ENCODE measurements around the gene MAP3K8. TPM values are rescaled to one million over a fixed set of nuclear protein-coding genes. Genes with fewer than 3 reads are reported as not detected.
A peak's percentile ranks its signal among the peaks of the same experiment; 100 is the strongest.

Gene MAP3K8
- total and polyA plus RNA-seq, 9 of the 15 experiments (the other 6 are each of a cell fraction or from before 2014, with no cell fraction given): 6.9 to 23.6 (median 13.6) TPM

GRCh38 chr10:30391266-30391665 lies 42.7 kb upstream of the MAP3K8 start:
- no peaks in the 10 kb centered on the region for H3K36me3 ChIP-seq (ENCODE audit: control insufficient read depth, insufficient read depth, low read length)
- ATAC-seq (no peak), FAIRE-seq (no peak), DNase-seq (ENCODE audit: extremely low read depth in 1 of 4, low spot score in 3 of 4) (peak in 1 of 4 experiments; percentile 12)
- no peaks in the 10 kb centered on the region for H3K9me1 ChIP-seq (ENCODE audit: control insufficient read depth, insufficient read depth, low read length)
- POLR2A ChIA-PET: no interaction called here
- TF ChIP-seq CBFA2T3 (IDR thresholded peaks at IDR 0.05) (peak; percentile 31; the same call in 1 of the 2 replicates), TARDBP (IDR thresholded peaks at IDR 0.05) (no peak), SETDB1 (IDR thresholded peaks at IDR 0.05; ENCODE audit: low read length) (no peak), ZNF263 (CRISPR knock-in tag; IDR thresholded peaks at IDR 0.05; ENCODE audit: borderline replicate concordance) (no peak)
- CTCF ChIA-PET (ENCODE audit: low intra/inter-chr PET ratio): interaction anchor here (1.1 to 4.1 kb wide), 2 partner anchors 200 to 248 kb away, joined by 3 to 32 read pairs; no protein-coding TSS in a partner anchor
- H3K27ac ChIP-seq (ENCODE audit: extremely low read depth, low read depth, low read length): no peak overlapping the region
- no peaks in the 10 kb centered on the region for H3K79me2 ChIP-seq (ENCODE audit: control insufficient read depth, insufficient read depth, low read length)
- no peaks in the 10 kb centered on the region for H3K9me3 ChIP-seq (replicated peaks; ENCODE audit: control insufficient read depth, insufficient read depth, low read depth, low read length)
- H3K9ac ChIP-seq (ENCODE audit: insufficient read depth in 1 of 2, low read depth in 2 of 2, low read length in 2 of 2): peak overlapping the region in 1 of 2 experiments; percentile 48; a peak in 1 of 4 replicates
- H3K4me3 ChIP-seq: no peak overlapping the region
- H4K20me1 ChIP-seq (replicated peaks; ENCODE audit: control insufficient read depth, insufficient read depth, low read length): no peaks in the 10 kb centered on the region
- no TSS peak for BruUV-seq (replicated peaks)
- no peak overlapping the region for H3K4me2 ChIP-seq (ENCODE audit: insufficient read depth, low read length)
- WGBS (ENCODE audit: insufficient coverage, low coverage, missing lambda C conversion rate): 28% methylated on average over 7 of the region's 7 CpGs
- H3K4me1 ChIP-seq (replicated peaks in 1 of 2; ENCODE audit: control insufficient read depth in 2 of 2, insufficient read depth in 2 of 2, low read length in 2 of 2): peaks cover 4 to 13% of the 10 kb centered on the region in 2 experiments; a peak in 4 of 5 replicates
- in situ Hi-C loops (cut with MboI) (loop anchor here (5.0 to 10.0 kb wide), 2 partner anchors 144 to 191 kb away; no protein-coding TSS in a partner anchor), intact Hi-C loops (cut with micrococcal nuclease) (no loop called here)
- H2AFZ ChIP-seq (ENCODE audit: low read depth, low read length): no peak overlapping the region
- no peaks in the 10 kb centered on the region for H3K27me3 ChIP-seq (ENCODE audit: control insufficient read depth in 2 of 2, insufficient read depth in 2 of 2, low read length in 2 of 2)

- H3K79me2 ChIP-seq (ENCODE audit: control insufficient read depth, insufficient read depth, low read length): no peaks in the 10 kb centered on the region
- peak; percentile 82 to 88 (median 88) for DNase-seq (ENCODE audit: extremely low read depth in 1 of 4, low spot score in 3 of 4)
- ChIA-PET POLR2A (interaction anchor here (1.1 kb wide), 1 partner anchor 194 kb away, joined by 3 read pairs; no protein-coding TSS in a partner anchor), CTCF (ENCODE audit: low intra/inter-chr PET ratio) (interaction anchor here (0.7 to 4.1 kb wide), 4 partner anchors 23 to 247 kb away, joined by 3 to 32 read pairs (median 9); no protein-coding TSS in a partner anchor)
- H4K20me1 ChIP-seq (replicated peaks; ENCODE audit: control insufficient read depth, insufficient read depth, low read length): no peaks in the 10 kb centered on the region
- WGBS (ENCODE audit: insufficient coverage, low coverage, missing lambda C conversion rate): 8% methylated on average over 17 of the region's 17 CpGs
- in situ Hi-C loops (cut with MboI): loop anchor here (5.0 to 10.0 kb wide), 2 partner anchors 142 to 190 kb away; no protein-coding TSS in a partner anchor
- H2AFZ ChIP-seq (ENCODE audit: low read depth, low read length): peak overlapping the region; percentile 74
- H3K27me3 ChIP-seq (ENCODE audit: control insufficient read depth in 2 of 2, insufficient read depth in 2 of 2, low read length in 2 of 2): no peaks in the 10 kb centered on the region
- peak overlapping the region in 1 of 2 experiments; percentile 84; a peak in 2 of 4 replicates for H3K9ac ChIP-seq (ENCODE audit: insufficient read depth in 1 of 2, low read depth in 2 of 2, low read length in 2 of 2)
- H3K9me3 ChIP-seq (replicated peaks; ENCODE audit: control insufficient read depth, insufficient read depth, low read depth, low read length): no peaks in the 10 kb centered on the region
- H3K36me3 ChIP-seq (ENCODE audit: control insufficient read depth, insufficient read depth, low read length): no peaks in the 10 kb centered on the region
- H3K9me1 ChIP-seq (ENCODE audit: control insufficient read depth, insufficient read depth, low read length): no peaks in the 10 kb centered on the region
- H3K4me1 ChIP-seq (replicated peaks in 1 of 2; ENCODE audit: control insufficient read depth in 2 of 2, insufficient read depth in 2 of 2, low read length in 2 of 2): peaks cover 12 to 16% of the 10 kb centered on the region in 2 experiments
- H3K4me2 ChIP-seq (ENCODE audit: insufficient read depth, low read length): peak overlapping the region; percentile 80
- peak; percentile 99 for ATAC-seq
- intact Hi-C loops (cut with micrococcal nuclease): loop anchor here (1.0 kb wide), 2 partner anchors 142 to 199 kb away; no protein-coding TSS in a partner anchor
- no peak overlapping the region for H3K4me3 ChIP-seq
- FAIRE-seq: peak; percentile 73
- BruUV-seq (replicated peaks): no TSS peak
- no peak overlapping the region for H3K27ac ChIP-seq (ENCODE audit: extremely low read depth, low read depth, low read length)
- TF ChIP-seq, protein P1, sequence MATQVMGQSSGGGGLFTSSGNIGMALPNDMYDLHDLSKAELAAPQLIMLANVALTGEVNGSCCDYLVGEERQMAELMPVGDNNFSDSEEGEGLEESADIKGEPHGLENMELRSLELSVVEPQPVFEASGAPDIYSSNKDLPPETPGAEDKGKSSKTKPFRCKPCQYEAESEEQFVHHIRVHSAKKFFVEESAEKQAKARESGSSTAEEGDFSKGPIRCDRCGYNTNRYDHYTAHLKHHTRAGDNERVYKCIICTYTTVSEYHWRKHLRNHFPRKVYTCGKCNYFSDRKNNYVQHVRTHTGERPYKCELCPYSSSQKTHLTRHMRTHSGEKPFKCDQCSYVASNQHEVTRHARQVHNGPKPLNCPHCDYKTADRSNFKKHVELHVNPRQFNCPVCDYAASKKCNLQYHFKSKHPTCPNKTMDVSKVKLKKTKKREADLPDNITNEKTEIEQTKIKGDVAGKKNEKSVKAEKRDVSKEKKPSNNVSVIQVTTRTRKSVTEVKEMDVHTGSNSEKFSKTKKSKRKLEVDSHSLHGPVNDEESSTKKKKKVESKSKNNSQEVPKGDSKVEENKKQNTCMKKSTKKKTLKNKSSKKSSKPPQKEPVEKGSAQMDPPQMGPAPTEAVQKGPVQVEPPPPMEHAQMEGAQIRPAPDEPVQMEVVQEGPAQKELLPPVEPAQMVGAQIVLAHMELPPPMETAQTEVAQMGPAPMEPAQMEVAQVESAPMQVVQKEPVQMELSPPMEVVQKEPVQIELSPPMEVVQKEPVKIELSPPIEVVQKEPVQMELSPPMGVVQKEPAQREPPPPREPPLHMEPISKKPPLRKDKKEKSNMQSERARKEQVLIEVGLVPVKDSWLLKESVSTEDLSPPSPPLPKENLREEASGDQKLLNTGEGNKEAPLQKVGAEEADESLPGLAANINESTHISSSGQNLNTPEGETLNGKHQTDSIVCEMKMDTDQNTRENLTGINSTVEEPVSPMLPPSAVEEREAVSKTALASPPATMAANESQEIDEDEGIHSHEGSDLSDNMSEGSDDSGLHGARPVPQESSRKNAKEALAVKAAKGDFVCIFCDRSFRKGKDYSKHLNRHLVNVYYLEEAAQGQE (IDR thresholded peaks at IDR 0.05; ENCODE audit: borderline replicate concordance): peak; percentile 88
- TF ChIP-seq, protein P1 (CRISPR knock-in tag; IDR thresholded peaks at IDR 0.05; ENCODE audit: low read depth): no peak
These were observed 41.4 kb upstream of the MAP3K8 start for GRCh38 chr10:30392564-30392990.
